Measurements from ENCODE around the gene ZNF775.

DNA sequence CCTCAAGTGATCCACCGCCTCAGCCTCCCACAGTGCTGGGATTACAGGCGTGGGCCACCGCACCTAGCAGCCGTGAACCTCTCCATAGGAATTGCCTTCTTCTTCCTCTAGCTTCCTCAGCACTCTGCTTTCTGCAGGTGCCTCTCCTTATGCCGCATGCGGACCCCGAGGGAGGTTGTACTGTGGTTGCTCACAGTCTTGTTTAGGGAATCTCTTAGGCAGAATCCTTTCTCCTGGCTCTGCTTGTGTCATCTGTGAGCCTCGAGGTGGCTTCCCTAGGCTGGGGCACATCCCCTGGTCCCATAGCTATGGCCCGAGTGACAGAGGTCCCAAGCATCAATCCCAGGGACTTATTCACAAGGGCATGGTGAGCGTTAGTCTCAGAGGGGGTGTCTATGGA is 38.1 kb downstream of the ZNF775 start:
- TF ChIP-seq, protein P1, sequence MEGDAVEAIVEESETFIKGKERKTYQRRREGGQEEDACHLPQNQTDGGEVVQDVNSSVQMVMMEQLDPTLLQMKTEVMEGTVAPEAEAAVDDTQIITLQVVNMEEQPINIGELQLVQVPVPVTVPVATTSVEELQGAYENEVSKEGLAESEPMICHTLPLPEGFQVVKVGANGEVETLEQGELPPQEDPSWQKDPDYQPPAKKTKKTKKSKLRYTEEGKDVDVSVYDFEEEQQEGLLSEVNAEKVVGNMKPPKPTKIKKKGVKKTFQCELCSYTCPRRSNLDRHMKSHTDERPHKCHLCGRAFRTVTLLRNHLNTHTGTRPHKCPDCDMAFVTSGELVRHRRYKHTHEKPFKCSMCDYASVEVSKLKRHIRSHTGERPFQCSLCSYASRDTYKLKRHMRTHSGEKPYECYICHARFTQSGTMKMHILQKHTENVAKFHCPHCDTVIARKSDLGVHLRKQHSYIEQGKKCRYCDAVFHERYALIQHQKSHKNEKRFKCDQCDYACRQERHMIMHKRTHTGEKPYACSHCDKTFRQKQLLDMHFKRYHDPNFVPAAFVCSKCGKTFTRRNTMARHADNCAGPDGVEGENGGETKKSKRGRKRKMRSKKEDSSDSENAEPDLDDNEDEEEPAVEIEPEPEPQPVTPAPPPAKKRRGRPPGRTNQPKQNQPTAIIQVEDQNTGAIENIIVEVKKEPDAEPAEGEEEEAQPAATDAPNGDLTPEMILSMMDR (IDR thresholded peaks at IDR 0.05; ENCODE audit: low read depth, low read length, poor library complexity, severe bottlenecking) = no peak
- TF ChIP-seq EZH2phosphoT487 (IDR thresholded peaks at IDR 0.05; ENCODE audit: borderline replicate concordance, low read length) = no peak

Data from DOHH2 (cell line).